Loucy (cell line): ENCODE data around the gene GPR22.

Experiments
- EZH2phosphoT487 ChIP-seq: fragments of 200-600 bp; IDR thresholded peaks from 2 replicates; pipeline ENCODE4 v1.6.1; 2018; ENCODE audit warnings: antibody characterized with exemption, mild to moderate bottlenecking, moderate library complexity, borderline replicate concordance
- TF ChIP-seq, protein P1 (sequence below): fragments of 200-600 bp; sonication (generic); conservative IDR thresholded peaks from 2 replicates; pipeline ENCODE4 v1.5.1; 2014; ENCODE audit warnings: mild to moderate bottlenecking, antibody characterized with exemption, low read length

DNA sequence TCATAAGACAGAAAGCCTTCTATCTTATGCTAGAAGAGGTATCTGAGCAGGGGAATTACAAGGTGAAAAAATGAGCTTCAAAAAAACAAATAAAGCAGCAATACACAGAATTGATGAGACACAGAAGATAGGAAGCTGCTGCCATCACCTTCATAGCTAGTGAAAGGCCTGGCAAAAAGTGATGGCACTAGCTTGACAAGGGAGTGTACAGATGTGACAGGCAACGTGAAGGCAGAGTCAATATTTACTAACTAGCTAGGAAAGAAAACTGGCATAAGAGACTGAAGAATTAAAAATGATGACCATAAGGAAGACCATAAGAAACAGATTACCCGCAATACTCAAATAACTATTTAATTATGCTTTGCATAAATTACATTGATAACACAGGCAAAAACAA is 9.4 kb downstream of the GPR22 start:
- TF ChIP-seq, protein P1, sequence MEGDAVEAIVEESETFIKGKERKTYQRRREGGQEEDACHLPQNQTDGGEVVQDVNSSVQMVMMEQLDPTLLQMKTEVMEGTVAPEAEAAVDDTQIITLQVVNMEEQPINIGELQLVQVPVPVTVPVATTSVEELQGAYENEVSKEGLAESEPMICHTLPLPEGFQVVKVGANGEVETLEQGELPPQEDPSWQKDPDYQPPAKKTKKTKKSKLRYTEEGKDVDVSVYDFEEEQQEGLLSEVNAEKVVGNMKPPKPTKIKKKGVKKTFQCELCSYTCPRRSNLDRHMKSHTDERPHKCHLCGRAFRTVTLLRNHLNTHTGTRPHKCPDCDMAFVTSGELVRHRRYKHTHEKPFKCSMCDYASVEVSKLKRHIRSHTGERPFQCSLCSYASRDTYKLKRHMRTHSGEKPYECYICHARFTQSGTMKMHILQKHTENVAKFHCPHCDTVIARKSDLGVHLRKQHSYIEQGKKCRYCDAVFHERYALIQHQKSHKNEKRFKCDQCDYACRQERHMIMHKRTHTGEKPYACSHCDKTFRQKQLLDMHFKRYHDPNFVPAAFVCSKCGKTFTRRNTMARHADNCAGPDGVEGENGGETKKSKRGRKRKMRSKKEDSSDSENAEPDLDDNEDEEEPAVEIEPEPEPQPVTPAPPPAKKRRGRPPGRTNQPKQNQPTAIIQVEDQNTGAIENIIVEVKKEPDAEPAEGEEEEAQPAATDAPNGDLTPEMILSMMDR = no peak
- no peak for TF ChIP-seq EZH2phosphoT487
